Spleen (tissue), 7 donors: ENCODE data around the gene GAB1.

Experiments used
- CTCF ChIP-seq, 11 experiments: fragments of 200-600 bp in 7 of 11; fragments of 450-650 bp in 4 of 11; sonication (generic) in 4 of 11; IDR thresholded peaks in 8 of 11; conservative IDR thresholded peaks in 3 of 11; 1 replicate in 7 of 11; 2 replicates in 4 of 11; pipeline versions ENCODE4 v1.4.0 to v1.8.0; 2016 to 2021; ENCODE audit warnings: antibody characterized with exemption in 11 of 11, inconsistent platforms in 4 of 11, mild to moderate bottlenecking in 1 of 11
- POLR2A ChIP-seq, 3 donors: fragments of 450-650 bp; IDR thresholded peaks; one replicate each; pipeline ENCODE4 v1.5.1; 2017; ENCODE audit warnings: antibody characterized with exemption in 3 of 3, mild to moderate bottlenecking in 1 of 3
- POLR2AphosphoS5 ChIP-seq, 3 donors: sonication (generic); formaldehyde crosslinking; IDR thresholded peaks; one replicate each; pipeline ENCODE4 v1.5.1; 2017; ENCODE audit warnings: antibody characterized with exemption in 3 of 3
- donor health status: DM: no; HTN: no; CAD: no; lungs with moderate emphysema.
- donor health status: DM: no; HTN: no; CAD: no.
- donor health status: DM: no; HTN: no; CAD: no.

GRCh38 chr4:143393195-143393594 is 56.5 kb downstream of the GAB1 start:
- no peak for TF ChIP-seq CTCF (IDR thresholded peaks at IDR 0.05 in 8 of 11, conservative IDR thresholded peaks at IDR 0.05 in 3 of 11)
- no peak for TF ChIP-seq POLR2A (IDR thresholded peaks at IDR 0.05)
- no peak for TF ChIP-seq POLR2AphosphoS5 (IDR thresholded peaks at IDR 0.05)
